Endothelial cell of umbilical vein (primary cell): ENCODE data around the gene TMEM214.

ENCODE experiments used
- EZH2 ChIP-seq: IDR thresholded peaks from 2 replicates; pipeline ENCODE4 v1.6.1; 2012; ENCODE audit warnings: borderline replicate concordance, low read depth, mild to moderate bottlenecking, moderate library complexity, low read length, inconsistent platforms; ENCODE audit not compliant: severe bottlenecking
- GATA2 ChIP-seq: IDR thresholded peaks from 2 replicates; pipeline ENCODE4 v1.7.0; 2011; ENCODE audit warnings: low read depth, mild to moderate bottlenecking, moderate library complexity, mixed read lengths, low read length; ENCODE audit not compliant: insufficient read length, insufficient read depth
- MYC ChIP-seq: IDR thresholded peaks from one replicate; pipeline ENCODE4 v1.6.1; 2011; ENCODE audit warnings: mild to moderate bottlenecking, low read depth, low read length
- POLR2A ChIP-seq: IDR thresholded peaks from 2 replicates; pipeline ENCODE4 v1.6.1; 2012; ENCODE audit warnings: low read depth, mild to moderate bottlenecking, control low read depth, low read length
- TF ChIP-seq, protein P1 (sequence below), 2 donors: IDR thresholded peaks; 1 replicate in 1 of 2; 2 replicates in 1 of 2; pipeline ENCODE4 v1.5.1; 2011; ENCODE audit warnings: low read length in 2 of 2, mild to moderate bottlenecking in 2 of 2, moderate library complexity in 2 of 2, control low read depth in 1 of 2, inconsistent platforms in 1 of 2, low read depth in 1 of 2; ENCODE audit not compliant: insufficient read depth in 1 of 2; ENCODE audit errors: extremely low read depth in 1 of 2

- TF ChIP-seq POLR2A (no peak), MYC (no peak), EZH2 (no peak), GATA2 (no peak)
- TF ChIP-seq, protein P1, sequence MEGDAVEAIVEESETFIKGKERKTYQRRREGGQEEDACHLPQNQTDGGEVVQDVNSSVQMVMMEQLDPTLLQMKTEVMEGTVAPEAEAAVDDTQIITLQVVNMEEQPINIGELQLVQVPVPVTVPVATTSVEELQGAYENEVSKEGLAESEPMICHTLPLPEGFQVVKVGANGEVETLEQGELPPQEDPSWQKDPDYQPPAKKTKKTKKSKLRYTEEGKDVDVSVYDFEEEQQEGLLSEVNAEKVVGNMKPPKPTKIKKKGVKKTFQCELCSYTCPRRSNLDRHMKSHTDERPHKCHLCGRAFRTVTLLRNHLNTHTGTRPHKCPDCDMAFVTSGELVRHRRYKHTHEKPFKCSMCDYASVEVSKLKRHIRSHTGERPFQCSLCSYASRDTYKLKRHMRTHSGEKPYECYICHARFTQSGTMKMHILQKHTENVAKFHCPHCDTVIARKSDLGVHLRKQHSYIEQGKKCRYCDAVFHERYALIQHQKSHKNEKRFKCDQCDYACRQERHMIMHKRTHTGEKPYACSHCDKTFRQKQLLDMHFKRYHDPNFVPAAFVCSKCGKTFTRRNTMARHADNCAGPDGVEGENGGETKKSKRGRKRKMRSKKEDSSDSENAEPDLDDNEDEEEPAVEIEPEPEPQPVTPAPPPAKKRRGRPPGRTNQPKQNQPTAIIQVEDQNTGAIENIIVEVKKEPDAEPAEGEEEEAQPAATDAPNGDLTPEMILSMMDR (IDR thresholded peaks at IDR 0.05; ENCODE audit: extremely low read depth in 1 of 2, insufficient read depth in 1 of 2, low read depth in 1 of 2, low read length in 2 of 2): no peak
These were observed 24.1 kb upstream of the TMEM214 start for GRCh38 chr2:27008678-27009077.
